ENCODE results near the gene CDRT4. TPM values are rescaled to one million over a fixed set of nuclear protein-coding genes. Genes with fewer than 3 reads are reported as not detected.

Gene CDRT4
- total RNA-seq, 1 donor from 2014 or later = 9.1 TPM

DNA sequence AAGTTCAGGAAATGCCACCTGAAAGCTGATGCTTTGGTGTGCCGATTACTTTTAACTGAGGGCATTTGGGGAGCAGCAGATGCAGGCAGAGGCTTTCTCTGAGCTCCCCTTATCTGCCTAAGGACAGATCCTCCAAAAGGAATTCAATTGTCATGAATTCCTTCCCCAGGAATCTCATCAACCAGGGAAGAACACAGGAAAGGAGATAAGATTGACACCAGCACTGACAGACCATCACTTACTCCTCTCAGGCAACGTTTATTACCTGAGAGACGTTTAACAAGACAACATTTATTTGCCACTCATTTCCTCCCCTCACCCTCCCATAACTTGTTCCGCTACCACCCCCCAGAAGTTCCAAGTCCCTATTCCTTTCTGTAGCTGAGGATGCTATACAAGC lies 17.6 kb upstream of the CDRT4 start:
- no peak for TF ChIP-seq CTCF (IDR thresholded peaks at IDR 0.05)
- H3K27ac Mint-ChIP-seq (ENCODE audit: unreplicated experiment) = no peak overlapping the region
- H3K4me1 Mint-ChIP-seq (ENCODE audit: low read depth) = peaks cover 6% of the 10 kb centered on the region
- no peak overlapping the region for H3K4me3 Mint-ChIP-seq (ENCODE audit: unreplicated experiment)
- H3K9me3 Mint-ChIP-seq (ENCODE audit: low read depth) = no peaks in the 10 kb centered on the region
- H3K36me3 Mint-ChIP-seq (ENCODE audit: low read depth) = peaks cover 12% of the 10 kb centered on the region
- no peaks in the 10 kb centered on the region for H3K27me3 Mint-ChIP-seq (ENCODE audit: low read depth)
- DNase-seq (ENCODE audit: low spot score) = no peak

- no peaks in the 10 kb centered on the region for H3K9me3 Mint-ChIP-seq (ENCODE audit: low read depth)
- no peak for TF ChIP-seq CTCF (IDR thresholded peaks at IDR 0.05)
- peaks cover 11% of the 10 kb centered on the region for H3K4me1 Mint-ChIP-seq (ENCODE audit: low read depth)
Observed at GRCh38 chr17:15483431-15483830, 16.0 kb upstream of the CDRT4 start.

GRCh38 chr17:15482476-15482875 lies 15.1 kb upstream of the CDRT4 start:
- no peak for TF ChIP-seq CTCF (IDR thresholded peaks at IDR 0.05)
- peaks cover 8% of the 10 kb centered on the region for H3K36me3 Mint-ChIP-seq (ENCODE audit: low read depth)
- no peaks in the 10 kb centered on the region for H3K9me3 Mint-ChIP-seq (ENCODE audit: low read depth)
- H3K27ac Mint-ChIP-seq (ENCODE audit: unreplicated experiment) = no peak overlapping the region
- H3K4me3 Mint-ChIP-seq (ENCODE audit: unreplicated experiment) = no peak overlapping the region
- DNase-seq (ENCODE audit: low spot score) = no peak
- peaks cover 11% of the 10 kb centered on the region for H3K4me1 Mint-ChIP-seq (ENCODE audit: low read depth)
- no peaks in the 10 kb centered on the region for H3K27me3 Mint-ChIP-seq (ENCODE audit: low read depth)

More at GRCh38 chr17:15483431-15483830, 16.0 kb upstream of the CDRT4 start:
- Mint-ChIP-seq H3K4me3 (ENCODE audit: unreplicated experiment) (no peak overlapping the region), H3K27me3 (ENCODE audit: low read depth) (no peaks in the 10 kb centered on the region), H3K36me3 (ENCODE audit: low read depth) (peaks cover 11% of the 10 kb centered on the region), H3K27ac (ENCODE audit: unreplicated experiment) (no peak overlapping the region)
- no peak for DNase-seq (ENCODE audit: low spot score)

- Mint-ChIP-seq H3K27ac (ENCODE audit: unreplicated experiment) (no peak overlapping the region), H3K4me3 (ENCODE audit: unreplicated experiment) (no peak overlapping the region), H3K36me3 (ENCODE audit: low read depth) (peaks cover 6% of the 10 kb centered on the region), H3K4me1 (ENCODE audit: low read depth) (peaks cover 11% of the 10 kb centered on the region), H3K9me3 (ENCODE audit: low read depth) (no peaks in the 10 kb centered on the region), H3K27me3 (ENCODE audit: low read depth) (no peaks in the 10 kb centered on the region)
- no peak for TF ChIP-seq CTCF (IDR thresholded peaks at IDR 0.05)
- no peak for DNase-seq (ENCODE audit: low spot score)
Observed at GRCh38 chr17:15481481-15481880, 14.1 kb upstream of the CDRT4 start.

DNA sequence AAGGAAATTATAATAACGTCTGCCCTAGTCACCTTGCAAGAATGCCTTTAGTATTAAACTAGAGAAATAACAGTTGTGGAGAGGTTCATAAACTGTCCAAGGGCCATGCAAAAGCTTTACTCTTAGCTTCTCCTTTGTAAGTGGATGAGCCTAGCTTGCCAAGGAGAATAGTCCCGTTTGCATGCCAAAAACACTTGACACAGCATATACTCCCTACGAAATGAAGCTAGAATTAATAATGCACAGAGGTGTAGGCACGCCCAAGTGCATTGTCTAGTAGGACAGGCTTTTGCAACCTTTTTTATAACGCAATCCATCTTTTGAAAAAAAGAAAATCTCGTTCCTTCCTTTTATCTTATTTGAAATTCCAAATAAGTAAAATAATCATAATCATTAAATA lies 12.8 kb upstream of the CDRT4 start:
- Mint-ChIP-seq H3K27me3 (ENCODE audit: low read depth) (no peaks in the 10 kb centered on the region), H3K4me1 (ENCODE audit: low read depth) (peaks cover 18% of the 10 kb centered on the region), H3K27ac (ENCODE audit: unreplicated experiment) (no peak overlapping the region), H3K36me3 (ENCODE audit: low read depth) (peaks cover 5% of the 10 kb centered on the region), H3K4me3 (ENCODE audit: unreplicated experiment) (no peak overlapping the region), H3K9me3 (ENCODE audit: low read depth) (no peaks in the 10 kb centered on the region)
- TF ChIP-seq CTCF (IDR thresholded peaks at IDR 0.05) = no peak
- no peak for DNase-seq (ENCODE audit: low spot score)

All from chondrocyte (in vitro differentiated cells).